ENCODE results near the gene CFAP299. TPM values are rescaled to one million over a fixed set of nuclear protein-coding genes. Genes with fewer than 3 reads are reported as not detected.
"Not testable (repeated sequence)": the region's sequence is repeated elsewhere in the genome, so short reads cannot be mapped to it uniquely, and the experiment has no call there.

The CFAP299 gene
- total and polyA plus RNA-seq, 10 donors = 0.11 TPM; not detected in 9

DNA sequence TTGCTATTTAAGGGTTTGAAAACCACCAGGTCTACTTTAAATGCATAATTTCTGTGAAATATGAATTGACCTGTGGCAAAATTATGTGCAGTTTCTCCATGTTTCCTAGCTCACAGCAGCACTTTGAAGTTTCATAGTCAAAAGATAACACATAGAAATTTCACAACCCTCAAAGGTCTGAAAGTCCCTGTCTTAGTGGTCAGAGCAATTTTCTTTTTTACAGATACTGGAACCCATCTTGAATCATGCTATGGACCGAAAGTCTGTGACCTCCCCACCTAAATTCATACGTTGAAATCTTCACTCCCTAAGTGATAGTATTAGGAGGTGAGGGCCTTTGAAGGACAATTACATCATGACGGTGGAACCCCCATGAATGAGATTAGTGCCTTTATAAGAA lies 454.6 kb downstream of the CFAP299 start:
- 78 to 92% (median 84%) methylated on average over 3 of the region's 3 CpGs for WGBS, 5 donors
- Histone ChIP-seq H3K27me3 (replicated peaks in 1 of 7) (no peaks in the 10 kb centered on the region), H3K27ac (no peak overlapping the region), H3K4me1 (no peaks in the 10 kb centered on the region), H3K9me3 (peaks cover 0 to 6% (median 0%) of the 10 kb centered on the region in 8 donors), H3K4me3 (no peak overlapping the region), H3K36me3 (no peaks in the 10 kb centered on the region)
- TF ChIP-seq POLR2AphosphoS5 (IDR thresholded peaks at IDR 0.05) (no peak), POLR2A (IDR thresholded peaks at IDR 0.05) (no peak)
- intact Hi-C loops (cut with DNase I; ENCODE audit: low total_unique reads) = no loop called here
- no peak for DNase-seq

DNA sequence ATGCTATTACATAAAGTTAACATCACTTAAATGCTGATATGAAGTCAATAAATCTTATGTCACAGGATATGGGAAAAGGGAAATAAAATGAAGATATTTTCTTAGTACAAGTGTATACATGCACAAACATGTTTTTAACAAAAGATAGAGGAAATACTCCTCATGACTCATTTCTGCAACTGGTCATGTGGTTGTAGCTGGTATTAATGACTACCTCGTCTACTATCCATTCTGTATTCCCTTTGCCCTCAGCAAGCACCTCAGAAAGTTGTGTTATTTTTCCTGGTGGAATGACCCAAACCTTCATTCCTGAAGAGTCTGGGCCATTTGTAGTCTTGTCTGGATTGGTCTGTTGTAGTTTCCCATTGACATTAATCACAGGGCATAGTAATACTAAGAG lies 458.1 kb downstream of the CFAP299 start:
- H3K27me3 ChIP-seq (replicated peaks in 1 of 7); H3K4me1 ChIP-seq; H3K27ac ChIP-seq; DNase-seq; H3K36me3 ChIP-seq; intact Hi-C loops (cut with DNase I; ENCODE audit: low total_unique reads); H3K4me3 ChIP-seq: not testable (repeated sequence)
- peaks cover 0 to 33% (median 19%) of the 10 kb centered on the region in 8 donors for H3K9me3 ChIP-seq
- 64 to 97% (median 76%) methylated on average over 1 of the region's 1 CpG for WGBS, 5 donors

- Histone ChIP-seq H3K4me3 (no peak overlapping the region), H3K9me3 (peaks cover 0 to 35% (median 19%) of the 10 kb centered on the region in 8 donors), H3K27me3 (replicated peaks in 1 of 7) (no peaks in the 10 kb centered on the region), H3K4me1 (no peaks in the 10 kb centered on the region), H3K36me3 (no peaks in the 10 kb centered on the region), H3K27ac (no peak overlapping the region)
- TF ChIP-seq, protein P1, sequence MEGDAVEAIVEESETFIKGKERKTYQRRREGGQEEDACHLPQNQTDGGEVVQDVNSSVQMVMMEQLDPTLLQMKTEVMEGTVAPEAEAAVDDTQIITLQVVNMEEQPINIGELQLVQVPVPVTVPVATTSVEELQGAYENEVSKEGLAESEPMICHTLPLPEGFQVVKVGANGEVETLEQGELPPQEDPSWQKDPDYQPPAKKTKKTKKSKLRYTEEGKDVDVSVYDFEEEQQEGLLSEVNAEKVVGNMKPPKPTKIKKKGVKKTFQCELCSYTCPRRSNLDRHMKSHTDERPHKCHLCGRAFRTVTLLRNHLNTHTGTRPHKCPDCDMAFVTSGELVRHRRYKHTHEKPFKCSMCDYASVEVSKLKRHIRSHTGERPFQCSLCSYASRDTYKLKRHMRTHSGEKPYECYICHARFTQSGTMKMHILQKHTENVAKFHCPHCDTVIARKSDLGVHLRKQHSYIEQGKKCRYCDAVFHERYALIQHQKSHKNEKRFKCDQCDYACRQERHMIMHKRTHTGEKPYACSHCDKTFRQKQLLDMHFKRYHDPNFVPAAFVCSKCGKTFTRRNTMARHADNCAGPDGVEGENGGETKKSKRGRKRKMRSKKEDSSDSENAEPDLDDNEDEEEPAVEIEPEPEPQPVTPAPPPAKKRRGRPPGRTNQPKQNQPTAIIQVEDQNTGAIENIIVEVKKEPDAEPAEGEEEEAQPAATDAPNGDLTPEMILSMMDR (IDR thresholded peaks at IDR 0.05 in 8 of 11, conservative IDR thresholded peaks at IDR 0.05 in 3 of 11) = no peak
- TF ChIP-seq POLR2A (IDR thresholded peaks at IDR 0.05) (no peak), POLR2AphosphoS5 (IDR thresholded peaks at IDR 0.05) (no peak)
- DNase-seq = no peak
- WGBS, 5 donors = 41 to 100% (median 95%) methylated on average over 1 of the region's 1 CpG
- intact Hi-C loops (cut with DNase I; ENCODE audit: low total_unique reads) = no loop called here
Measured at GRCh38 chr4:80798082-80798481, 462.6 kb downstream of the CFAP299 start.

GRCh38 chr4:80800719-80801118 lies 465.2 kb downstream of the CFAP299 start:
- intact Hi-C loops (cut with DNase I; ENCODE audit: low total_unique reads); H3K4me1 ChIP-seq; DNase-seq; H3K4me3 ChIP-seq; H3K36me3 ChIP-seq; H3K27ac ChIP-seq; H3K27me3 ChIP-seq (replicated peaks in 1 of 7): not testable (repeated sequence)
- WGBS, 5 donors = 93 to 100% (median 93%) methylated on average over 1 of the region's 1 CpG
- H3K9me3 ChIP-seq = peaks cover 0 to 31% (median 19%) of the 10 kb centered on the region in 8 donors

GRCh38 chr4:80803337-80803736 lies 467.8 kb downstream of the CFAP299 start:
- DNase-seq = no peak
- H3K36me3 ChIP-seq = no peaks in the 10 kb centered on the region
- no peaks in the 10 kb centered on the region for H3K4me1 ChIP-seq
- no peak overlapping the region for H3K4me3 ChIP-seq
- H3K27me3 ChIP-seq (replicated peaks in 1 of 7) = no peaks in the 10 kb centered on the region
- 36 to 48% (median 41%) methylated on average over 1 of the region's 1 CpG for WGBS, 5 donors
- intact Hi-C loops (cut with DNase I; ENCODE audit: low total_unique reads) = no loop called here
- peaks cover 0 to 5% (median under 1%) of the 10 kb centered on the region in 8 donors for H3K9me3 ChIP-seq
- TF ChIP-seq, protein P1 (IDR thresholded peaks at IDR 0.05 in 8 of 11, conservative IDR thresholded peaks at IDR 0.05 in 3 of 11) = no peak
- TF ChIP-seq POLR2AphosphoS5 (IDR thresholded peaks at IDR 0.05) (no peak), POLR2A (IDR thresholded peaks at IDR 0.05) (no peak)
- H3K27ac ChIP-seq = no peak overlapping the region

DNA sequence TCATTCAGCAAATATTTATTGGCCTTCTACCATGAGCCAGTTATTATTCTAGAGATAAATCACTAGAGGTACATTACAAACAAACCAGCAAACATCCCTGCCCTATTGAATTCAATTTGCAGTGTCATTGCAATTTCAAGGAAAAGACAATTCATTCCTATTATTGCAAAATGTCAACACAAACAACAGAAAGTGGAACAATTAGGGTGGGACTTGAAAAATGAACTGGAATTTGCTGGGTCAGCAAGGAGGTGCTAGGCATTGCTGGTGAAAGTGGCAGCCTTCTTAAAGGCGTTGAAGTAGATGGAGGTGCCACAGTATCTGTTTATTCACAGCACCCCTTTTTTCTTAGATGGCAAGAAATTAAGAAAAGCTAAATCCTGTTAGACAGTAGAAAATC lies 470.9 kb downstream of the CFAP299 start:
- TF ChIP-seq, protein P1 (IDR thresholded peaks at IDR 0.05 in 8 of 11, conservative IDR thresholded peaks at IDR 0.05 in 3 of 11) = no peak
- TF ChIP-seq POLR2AphosphoS5 (IDR thresholded peaks at IDR 0.05) = no peak
- no peak for TF ChIP-seq POLR2A (IDR thresholded peaks at IDR 0.05)
- DNase-seq = no peak
- Histone ChIP-seq H3K4me3 (no peak overlapping the region), H3K9me3 (no peaks in the 10 kb centered on the region), H3K4me1 (no peaks in the 10 kb centered on the region), H3K27ac (no peak overlapping the region), H3K27me3 (replicated peaks in 1 of 7) (no peaks in the 10 kb centered on the region), H3K36me3 (no peaks in the 10 kb centered on the region)
- 81 to 94% (median 84%) methylated on average over 1 of the region's 1 CpG for whole genome bisulfite sequencing, 5 donors
- intact Hi-C loops (cut with DNase I; ENCODE audit: low total_unique reads) = no loop called here
